HepG2 (cell line): ENCODE measurements around the gene ATRAID. TPM values are rescaled to one million over a fixed set of nuclear protein-coding genes. Genes with fewer than 3 reads are reported as not detected.
A peak's percentile ranks its signal among the peaks of the same experiment; 100 is the strongest.

Experiments
- ETV6 ChIP-seq: sonication (generic); formaldehyde crosslinking; conservative IDR thresholded peaks from 2 replicates; pipeline ENCODE4 v1.4.0; 2020; ENCODE audit warnings: missing genetic modification reagents
- GATAD2A ChIP-seq: IDR thresholded peaks from 2 replicates; pipeline ENCODE4 v1.6.1; 2016
- KAT8 ChIP-seq: IDR thresholded peaks from 2 replicates; pipeline ENCODE4 v1.6.1; 2016; ENCODE audit warnings: missing genetic modification reagents, missing compliant biosample characterization
- MAFG ChIP-seq: sonication (generic); formaldehyde crosslinking; IDR thresholded peaks from 2 replicates; pipeline ENCODE4 v1.5.1; 2020; ENCODE audit warnings: mild to moderate bottlenecking, missing genetic modification reagents
- PCBP2 ChIP-seq: fragments of 200-400 bp; formaldehyde crosslinking; optimal IDR thresholded peaks from 2 replicates; pipeline ENCODE3; 2018; ENCODE audit warnings: low read length, low read depth; ENCODE audit not compliant: poor library complexity, severe bottlenecking
- REPIN1 ChIP-seq: sonication (generic); formaldehyde crosslinking; IDR thresholded peaks from 2 replicates; pipeline ENCODE4 v1.8.0; 2022; ENCODE audit warnings: missing genetic modification reagents, low read depth, mild to moderate bottlenecking, borderline replicate concordance
- RXRB ChIP-seq: IDR thresholded peaks from 2 replicates; pipeline ENCODE4 v1.6.1; 2016; ENCODE audit warnings: borderline replicate concordance, missing genetic modification reagents, missing compliant biosample characterization
- ZBTB4 ChIP-seq: sonication (generic); formaldehyde crosslinking; IDR thresholded peaks from 2 replicates; pipeline ENCODE4 v1.4.0; 2020; ENCODE audit warnings: missing genetic modification reagents, mild to moderate bottlenecking, borderline replicate concordance
- ZKSCAN1 ChIP-seq: fragments of 150-350 bp; IDR thresholded peaks from 2 replicates; pipeline ENCODE4 v1.6.1; 2014; ENCODE audit warnings: low read length
- ZNF12 ChIP-seq: sonication (generic); formaldehyde crosslinking; IDR thresholded peaks from 2 replicates; pipeline ENCODE4 v1.5.0; 2020; ENCODE audit warnings: missing genetic modification reagents
- ZNF33B ChIP-seq: sonication (generic); formaldehyde crosslinking; IDR thresholded peaks from 2 replicates; pipeline ENCODE4 v1.5.1; 2020; ENCODE audit warnings: mild to moderate bottlenecking, missing genetic modification reagents
- ZNF597 ChIP-seq: sonication (generic); formaldehyde crosslinking; IDR thresholded peaks from 2 replicates; pipeline ENCODE4 v1.5.0; 2020; ENCODE audit warnings: missing genetic modification reagents
- ZNF678 ChIP-seq: sonication (generic); formaldehyde crosslinking; IDR thresholded peaks from 2 replicates; pipeline ENCODE4 v1.4.0; 2020; ENCODE audit warnings: mild to moderate bottlenecking, missing genetic modification reagents
- ZNF749 ChIP-seq: sonication (generic); formaldehyde crosslinking; IDR thresholded peaks from 2 replicates; pipeline ENCODE4 v1.8.0; 2022; ENCODE audit warnings: mild to moderate bottlenecking, missing genetic modification reagents, moderate library complexity, borderline replicate concordance
- ZNF792 ChIP-seq: IDR thresholded peaks from 2 replicates; pipeline ENCODE4 v1.6.1; 2016
- polyA plus RNA-seq, 8 experiments: library from polyadenylated mRNA; depleted of rRNA in 3 of 8; stranded (reverse) in 7 of 8; unstranded in 1 of 8; fragments of >200 nt; fragmentation: Illumina TruSeq in 4 of 8; extraction: Trizol in 4 of 8; gene quantifications; 2 replicates each; pipeline versions ENCODE4 v1.2.1 to v1.2.3, GENCODE V29; 2011 to 2016; ENCODE audit warnings: low read depth in 4 of 8, missing spikeins in 1 of 8, mixed read lengths in 1 of 8; ENCODE audit not compliant: insufficient read depth in 1 of 8
- total RNA-seq, 5 experiments: library from RNA; depleted of rRNA; stranded (reverse); fragments of >200 nt; fragmentation: Illumina TruSeq; extraction: Trizol; gene quantifications; 2 replicates each; pipeline ENCODE4 v1.2.3, GENCODE V29; 2016; ENCODE audit warnings: low read depth in 1 of 5
- TF ChIP-seq, protein P1 (sequence below): sonication (generic); formaldehyde crosslinking; IDR thresholded peaks from 2 replicates; pipeline ENCODE4 v1.8.1; 2022; ENCODE audit warnings: low read depth, mild to moderate bottlenecking, missing genetic modification reagents
- TF ChIP-seq, protein P2 (sequence below): sonication (generic); formaldehyde crosslinking; IDR thresholded peaks from 2 replicates; pipeline ENCODE4 v1.4.0; 2020; ENCODE audit warnings: low read depth, mild to moderate bottlenecking, missing genetic modification reagents
- TF ChIP-seq, protein P3 (sequence below): sonication (generic); formaldehyde crosslinking; IDR thresholded peaks from 2 replicates; pipeline ENCODE4 v1.5.0; 2020; ENCODE audit warnings: mild to moderate bottlenecking, missing genetic modification reagents, moderate library complexity

Gene ATRAID
- total and polyA plus RNA-seq, 2 of the 13 experiments (the other 11 are each of a cell fraction or from before 2014, with no cell fraction given): 207 to 382 TPM

DNA sequence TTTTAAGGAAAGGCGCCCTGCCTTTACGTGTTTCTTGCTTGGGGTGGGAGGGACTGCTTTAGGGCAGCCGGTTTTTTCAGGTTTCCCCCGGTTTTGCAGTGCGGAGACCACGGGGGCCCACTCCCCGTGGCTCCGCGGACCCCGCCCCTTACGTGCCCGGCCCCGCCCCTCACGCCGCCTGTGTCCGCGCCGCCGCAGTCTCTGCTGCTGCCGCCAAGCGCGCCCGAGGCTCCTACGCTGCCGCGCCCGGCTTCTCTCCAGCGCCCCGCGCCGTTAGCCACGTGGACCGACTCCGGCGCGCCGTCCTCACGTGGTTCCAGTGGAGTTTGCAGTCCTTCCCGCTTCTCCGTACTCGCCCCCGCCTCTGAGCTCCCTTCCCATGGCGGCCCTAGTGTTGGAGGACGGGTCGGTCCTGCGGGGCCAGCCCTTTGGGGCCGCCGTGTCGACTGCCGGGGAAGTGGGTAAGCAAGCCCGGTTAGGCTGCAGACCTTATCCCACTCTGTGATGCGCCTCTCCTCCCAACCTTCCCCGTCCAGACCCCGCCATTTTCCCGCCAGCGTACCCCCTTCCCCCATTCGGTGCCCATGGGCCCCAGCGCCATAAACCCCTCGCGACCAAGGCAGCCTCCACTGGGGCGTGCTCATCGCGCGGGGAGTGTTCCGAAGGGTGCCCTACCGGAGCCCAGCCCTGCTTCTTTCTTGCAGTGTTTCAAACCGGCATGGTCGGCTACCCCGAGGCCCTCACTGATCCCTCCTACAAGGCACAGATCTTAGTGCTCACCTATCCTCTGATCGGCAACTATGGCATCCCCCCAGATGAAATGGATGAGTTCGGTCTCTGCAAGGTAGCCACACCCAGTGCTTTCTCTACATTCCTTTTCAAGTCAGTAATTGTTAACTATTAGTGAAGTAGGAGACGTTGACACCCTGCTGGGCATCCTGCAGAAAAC is 5.6 kb downstream of the ATRAID start, which contains the start of gene CAD (continued):
- TF ChIP-seq, protein P1, sequence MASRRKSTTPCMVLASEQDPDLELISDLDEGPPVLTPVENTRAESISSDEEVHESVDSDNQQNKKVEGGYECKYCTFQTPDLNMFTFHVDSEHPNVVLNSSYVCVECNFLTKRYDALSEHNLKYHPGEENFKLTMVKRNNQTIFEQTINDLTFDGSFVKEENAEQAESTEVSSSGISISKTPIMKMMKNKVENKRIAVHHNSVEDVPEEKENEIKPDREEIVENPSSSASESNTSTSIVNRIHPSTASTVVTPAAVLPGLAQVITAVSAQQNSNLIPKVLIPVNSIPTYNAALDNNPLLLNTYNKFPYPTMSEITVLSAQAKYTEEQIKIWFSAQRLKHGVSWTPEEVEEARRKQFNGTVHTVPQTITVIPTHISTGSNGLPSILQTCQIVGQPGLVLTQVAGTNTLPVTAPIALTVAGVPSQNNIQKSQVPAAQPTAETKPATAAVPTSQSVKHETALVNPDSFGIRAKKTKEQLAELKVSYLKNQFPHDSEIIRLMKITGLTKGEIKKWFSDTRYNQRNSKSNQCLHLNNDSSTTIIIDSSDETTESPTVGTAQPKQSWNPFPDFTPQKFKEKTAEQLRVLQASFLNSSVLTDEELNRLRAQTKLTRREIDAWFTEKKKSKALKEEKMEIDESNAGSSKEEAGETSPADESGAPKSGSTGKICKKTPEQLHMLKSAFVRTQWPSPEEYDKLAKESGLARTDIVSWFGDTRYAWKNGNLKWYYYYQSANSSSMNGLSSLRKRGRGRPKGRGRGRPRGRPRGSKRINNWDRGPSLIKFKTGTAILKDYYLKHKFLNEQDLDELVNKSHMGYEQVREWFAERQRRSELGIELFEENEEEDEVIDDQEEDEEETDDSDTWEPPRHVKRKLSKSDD (CRISPR knock-in tag): peak; percentile 57; the same call in 1 of the 2 replicates
- no peak for TF ChIP-seq ZKSCAN1
- no peak for TF ChIP-seq MAFG (CRISPR knock-in tag)
- TF ChIP-seq GATAD2A (CRISPR knock-in tag): 0 out of 2 replicates have a peak, but pooled peaks have one; percentile 25
- peak; percentile 48; the same call in 1 of the 2 replicates for TF ChIP-seq KAT8 (CRISPR knock-in tag)
- TF ChIP-seq, protein P2, sequence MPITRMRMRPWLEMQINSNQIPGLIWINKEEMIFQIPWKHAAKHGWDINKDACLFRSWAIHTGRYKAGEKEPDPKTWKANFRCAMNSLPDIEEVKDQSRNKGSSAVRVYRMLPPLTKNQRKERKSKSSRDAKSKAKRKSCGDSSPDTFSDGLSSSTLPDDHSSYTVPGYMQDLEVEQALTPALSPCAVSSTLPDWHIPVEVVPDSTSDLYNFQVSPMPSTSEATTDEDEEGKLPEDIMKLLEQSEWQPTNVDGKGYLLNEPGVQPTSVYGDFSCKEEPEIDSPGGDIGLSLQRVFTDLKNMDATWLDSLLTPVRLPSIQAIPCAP (CRISPR knock-in tag): no peak
- TF ChIP-seq ZNF792 (CRISPR knock-in tag): no peak
- 0 out of 2 replicates have a peak, but pooled peaks have one; percentile 58 for TF ChIP-seq ETV6 (CRISPR knock-in tag)
- no peak for TF ChIP-seq ZNF12
- no peak for TF ChIP-seq RXRB (CRISPR knock-in tag)
- TF ChIP-seq ZNF749 (CRISPR knock-in tag): peak; percentile 71; the same call in 1 of the 2 replicates
- no peak for TF ChIP-seq PCBP2
- no peak for TF ChIP-seq ZNF597
- TF ChIP-seq, protein P3, sequence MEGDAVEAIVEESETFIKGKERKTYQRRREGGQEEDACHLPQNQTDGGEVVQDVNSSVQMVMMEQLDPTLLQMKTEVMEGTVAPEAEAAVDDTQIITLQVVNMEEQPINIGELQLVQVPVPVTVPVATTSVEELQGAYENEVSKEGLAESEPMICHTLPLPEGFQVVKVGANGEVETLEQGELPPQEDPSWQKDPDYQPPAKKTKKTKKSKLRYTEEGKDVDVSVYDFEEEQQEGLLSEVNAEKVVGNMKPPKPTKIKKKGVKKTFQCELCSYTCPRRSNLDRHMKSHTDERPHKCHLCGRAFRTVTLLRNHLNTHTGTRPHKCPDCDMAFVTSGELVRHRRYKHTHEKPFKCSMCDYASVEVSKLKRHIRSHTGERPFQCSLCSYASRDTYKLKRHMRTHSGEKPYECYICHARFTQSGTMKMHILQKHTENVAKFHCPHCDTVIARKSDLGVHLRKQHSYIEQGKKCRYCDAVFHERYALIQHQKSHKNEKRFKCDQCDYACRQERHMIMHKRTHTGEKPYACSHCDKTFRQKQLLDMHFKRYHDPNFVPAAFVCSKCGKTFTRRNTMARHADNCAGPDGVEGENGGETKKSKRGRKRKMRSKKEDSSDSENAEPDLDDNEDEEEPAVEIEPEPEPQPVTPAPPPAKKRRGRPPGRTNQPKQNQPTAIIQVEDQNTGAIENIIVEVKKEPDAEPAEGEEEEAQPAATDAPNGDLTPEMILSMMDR: peak; percentile 34; the same call in 1 of the 2 replicates
- 0 out of 2 replicates have a peak, but pooled peaks have one; percentile 61 for TF ChIP-seq ZBTB4 (CRISPR knock-in tag)
- peak; percentile 85 for TF ChIP-seq REPIN1 (CRISPR knock-in tag)
- TF ChIP-seq ZNF678 (CRISPR knock-in tag): no peak
- TF ChIP-seq ZNF33B (CRISPR knock-in tag): no peak
